ENCODE data around the gene MSANTD2. TPM values are rescaled to one million over a fixed set of nuclear protein-coding genes. Genes with fewer than 3 reads are reported as not detected.

Gene MSANTD2
- total and polyA plus RNA-seq, 2 donors (not counting 1 experiment from before 2014, with no cell fraction given), result 11.1 to 26.8 TPM

GRCh38 chr11:124807201-124807600 lies 7.0 kb upstream of the MSANTD2 start:
- Histone ChIP-seq H3K4me3 (ENCODE audit: control extremely low read depth in 1 of 5, extremely low read depth in 1 of 5, insufficient read depth in 1 of 5, low read depth in 2 of 5, low read length in 4 of 5) (no peak overlapping the region), H3K4me1 (ENCODE audit: control insufficient read depth in 2 of 2, insufficient read depth in 2 of 2, low read length in 2 of 2) (no peaks in the 10 kb centered on the region), H3K27ac (ENCODE audit: low read length in 2 of 2) (no peak overlapping the region), H3K9ac (ENCODE audit: low read length) (no peak overlapping the region), H3K36me3 (replicated peaks in 1 of 2; ENCODE audit: control extremely low read depth in 1 of 2, control insufficient read depth in 1 of 2, extremely low read depth in 1 of 2, insufficient read depth in 2 of 2, low read length in 1 of 2) (no peaks in the 10 kb centered on the region), H3K27me3 (replicated peaks in 1 of 4; ENCODE audit: control extremely low read depth in 1 of 4, control insufficient read depth in 3 of 4, insufficient read depth in 4 of 4, low read length in 3 of 4) (peaks cover 0 to 3% (median 0%) of the 10 kb centered on the region in 4 experiments), H3K4me2 (replicated peaks; ENCODE audit: low read depth, low read length, poor library complexity, severe bottlenecking) (no peak overlapping the region), H3K9me3 (ENCODE audit: control extremely low read depth in 1 of 3, control insufficient read depth in 2 of 3, insufficient read depth in 1 of 3, low read length in 2 of 3) (no peaks in the 10 kb centered on the region), H4K20me1 (ENCODE audit: control insufficient read depth, insufficient read depth, low read length, poor library complexity, severe bottlenecking) (no peaks in the 10 kb centered on the region), H2AFZ (ENCODE audit: insufficient read depth, low read depth, low read length, poor library complexity, severe bottlenecking) (no peak overlapping the region), H3K79me2 (ENCODE audit: control insufficient read depth, insufficient read depth, low read length) (no peaks in the 10 kb centered on the region)
- 96% methylated on average over 4 of the region's 5 CpGs for WGBS (ENCODE audit: insufficient coverage)
- Mint-ChIP-seq H3K27me3 (peaks cover 6% of the 10 kb centered on the region), H3K4me3 (no peak overlapping the region), H3K9me3 (ENCODE audit: insufficient read depth) (no peaks in the 10 kb centered on the region), H3K27ac (no peak overlapping the region), H3K4me1 (no peaks in the 10 kb centered on the region)
- intact Hi-C loops (cut with micrococcal nuclease), result no loop called here
- TF ChIP-seq EZH2 (IDR thresholded peaks at IDR 0.05; ENCODE audit: borderline replicate concordance, insufficient read depth, low read depth, low read length, poor library complexity, severe bottlenecking) (no peak), CTCF (IDR thresholded peaks at IDR 0.05) (no peak)
- DNase-seq (no peak), ATAC-seq (ENCODE audit: low read depth) (no peak)
- POLR2A ChIA-PET, result no interaction called here
- CTCF ChIA-PET, result interaction anchor here (2.9 kb wide), 1 partner anchor 138 kb away, joined by 9 read pairs; no protein-coding TSS in a partner anchor

GRCh38 chr11:124804884-124805283 lies 4.7 kb upstream of the MSANTD2 start:
- Histone ChIP-seq H3K4me3 (ENCODE audit: control extremely low read depth in 1 of 5, extremely low read depth in 1 of 5, insufficient read depth in 1 of 5, low read depth in 2 of 5, low read length in 4 of 5) (no peak overlapping the region), H3K9me3 (ENCODE audit: control extremely low read depth in 1 of 3, control insufficient read depth in 2 of 3, insufficient read depth in 1 of 3, low read length in 2 of 3) (no peaks in the 10 kb centered on the region), H3K36me3 (replicated peaks in 1 of 2; ENCODE audit: control extremely low read depth in 1 of 2, control insufficient read depth in 1 of 2, extremely low read depth in 1 of 2, insufficient read depth in 2 of 2, low read length in 1 of 2) (no peaks in the 10 kb centered on the region), H3K27me3 (replicated peaks in 1 of 4; ENCODE audit: control extremely low read depth in 1 of 4, control insufficient read depth in 3 of 4, insufficient read depth in 4 of 4, low read length in 3 of 4) (peaks cover 0 to 3% (median 0%) of the 10 kb centered on the region in 4 experiments), H3K79me2 (ENCODE audit: control insufficient read depth, insufficient read depth, low read length) (no peaks in the 10 kb centered on the region), H2AFZ (ENCODE audit: insufficient read depth, low read depth, low read length, poor library complexity, severe bottlenecking) (no peak overlapping the region), H3K9ac (ENCODE audit: low read length) (no peak overlapping the region), H3K4me1 (ENCODE audit: control insufficient read depth in 2 of 2, insufficient read depth in 2 of 2, low read length in 2 of 2) (peaks cover 5 to 6% of the 10 kb centered on the region in 2 donors), H3K4me2 (replicated peaks; ENCODE audit: low read depth, low read length, poor library complexity, severe bottlenecking) (no peak overlapping the region), H3K27ac (ENCODE audit: low read length in 2 of 2) (no peak overlapping the region), H4K20me1 (ENCODE audit: control insufficient read depth, insufficient read depth, low read length, poor library complexity, severe bottlenecking) (no peaks in the 10 kb centered on the region)
- Mint-ChIP-seq H3K27ac (no peak overlapping the region), H3K4me1 (peaks cover 9% of the 10 kb centered on the region), H3K9me3 (ENCODE audit: insufficient read depth) (no peaks in the 10 kb centered on the region), H3K27me3 (no peaks in the 10 kb centered on the region), H3K4me3 (no peak overlapping the region)
- DNase-seq, result no peak
- no peak for TF ChIP-seq EZH2 (IDR thresholded peaks at IDR 0.05; ENCODE audit: borderline replicate concordance, insufficient read depth, low read depth, low read length, poor library complexity, severe bottlenecking)
- TF ChIP-seq CTCF (IDR thresholded peaks at IDR 0.05), result no peak
- ATAC-seq (ENCODE audit: low read depth), result no peak
- intact Hi-C loops (cut with micrococcal nuclease), result loop anchor here (5.0 kb wide), 2 partner anchors 62 to 1063 kb away; partner anchors contain the start of genes ROBO3 and ZNF202
- CTCF ChIA-PET, result interaction anchor here (1.4 to 2.9 kb wide), 3 partner anchors 11 to 136 kb away, joined by 4 to 11 read pairs (median 9); no protein-coding TSS in a partner anchor
- WGBS (ENCODE audit: insufficient coverage), result 100% methylated on average over 2 of the region's 3 CpGs
- POLR2A ChIA-PET, result no interaction called here

Measured in B cell (primary cell).